PFSK-1 (cell line): ENCODE measurements around the gene KCNQ1OT1.

Experiments
- FOXP2 ChIP-seq: optimal IDR thresholded peaks from 2 replicates; pipeline ENCODE3; 2011; ENCODE audit warnings: borderline replicate concordance, control low read depth, inconsistent platforms; ENCODE audit not compliant: insufficient read depth; ENCODE audit errors: extremely low read length, extremely low read depth
- POLR2AphosphoS5 ChIP-seq: IDR thresholded peaks from 2 replicates; pipeline ENCODE4 v1.6.1; 2012; ENCODE audit warnings: low read depth, mild to moderate bottlenecking, control low read depth, low read length, moderate library complexity
- SIN3A ChIP-seq: IDR thresholded peaks from 2 replicates; pipeline ENCODE4 v1.6.1; 2012; ENCODE audit warnings: mild to moderate bottlenecking, low read length, moderate library complexity, borderline replicate concordance; ENCODE audit not compliant: insufficient read depth
- TAF1 ChIP-seq: IDR thresholded peaks from 2 replicates; pipeline ENCODE4 v1.6.1; 2012; ENCODE audit warnings: low read length, control low read depth, borderline replicate concordance; ENCODE audit not compliant: insufficient read depth
- TF ChIP-seq, protein P1 (sequence below), 2 experiments: IDR thresholded peaks; 2 replicates each; pipeline versions ENCODE4 v1.6.1 to v1.8.0; 2011 to 2012; ENCODE audit warnings: low read depth in 2 of 2, low read length in 2 of 2, control low read depth in 1 of 2, inconsistent platforms in 1 of 2, mild to moderate bottlenecking in 1 of 2, moderate library complexity in 1 of 2; ENCODE audit not compliant: insufficient read depth in 1 of 2

Gene KCNQ1OT1

GRCh38 chr11:2737226-2737590 lies 37.4 kb upstream of the KCNQ1OT1 start:
- TF ChIP-seq SIN3A, result no peak
- TF ChIP-seq FOXP2, result no peak
- TF ChIP-seq, protein P1, sequence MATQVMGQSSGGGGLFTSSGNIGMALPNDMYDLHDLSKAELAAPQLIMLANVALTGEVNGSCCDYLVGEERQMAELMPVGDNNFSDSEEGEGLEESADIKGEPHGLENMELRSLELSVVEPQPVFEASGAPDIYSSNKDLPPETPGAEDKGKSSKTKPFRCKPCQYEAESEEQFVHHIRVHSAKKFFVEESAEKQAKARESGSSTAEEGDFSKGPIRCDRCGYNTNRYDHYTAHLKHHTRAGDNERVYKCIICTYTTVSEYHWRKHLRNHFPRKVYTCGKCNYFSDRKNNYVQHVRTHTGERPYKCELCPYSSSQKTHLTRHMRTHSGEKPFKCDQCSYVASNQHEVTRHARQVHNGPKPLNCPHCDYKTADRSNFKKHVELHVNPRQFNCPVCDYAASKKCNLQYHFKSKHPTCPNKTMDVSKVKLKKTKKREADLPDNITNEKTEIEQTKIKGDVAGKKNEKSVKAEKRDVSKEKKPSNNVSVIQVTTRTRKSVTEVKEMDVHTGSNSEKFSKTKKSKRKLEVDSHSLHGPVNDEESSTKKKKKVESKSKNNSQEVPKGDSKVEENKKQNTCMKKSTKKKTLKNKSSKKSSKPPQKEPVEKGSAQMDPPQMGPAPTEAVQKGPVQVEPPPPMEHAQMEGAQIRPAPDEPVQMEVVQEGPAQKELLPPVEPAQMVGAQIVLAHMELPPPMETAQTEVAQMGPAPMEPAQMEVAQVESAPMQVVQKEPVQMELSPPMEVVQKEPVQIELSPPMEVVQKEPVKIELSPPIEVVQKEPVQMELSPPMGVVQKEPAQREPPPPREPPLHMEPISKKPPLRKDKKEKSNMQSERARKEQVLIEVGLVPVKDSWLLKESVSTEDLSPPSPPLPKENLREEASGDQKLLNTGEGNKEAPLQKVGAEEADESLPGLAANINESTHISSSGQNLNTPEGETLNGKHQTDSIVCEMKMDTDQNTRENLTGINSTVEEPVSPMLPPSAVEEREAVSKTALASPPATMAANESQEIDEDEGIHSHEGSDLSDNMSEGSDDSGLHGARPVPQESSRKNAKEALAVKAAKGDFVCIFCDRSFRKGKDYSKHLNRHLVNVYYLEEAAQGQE (IDR thresholded peaks at IDR 0.05; ENCODE audit: insufficient read depth in 1 of 2, low read depth in 2 of 2, low read length in 2 of 2), result no peak
- no peak for TF ChIP-seq POLR2AphosphoS5
- no peak for TF ChIP-seq TAF1

DNA sequence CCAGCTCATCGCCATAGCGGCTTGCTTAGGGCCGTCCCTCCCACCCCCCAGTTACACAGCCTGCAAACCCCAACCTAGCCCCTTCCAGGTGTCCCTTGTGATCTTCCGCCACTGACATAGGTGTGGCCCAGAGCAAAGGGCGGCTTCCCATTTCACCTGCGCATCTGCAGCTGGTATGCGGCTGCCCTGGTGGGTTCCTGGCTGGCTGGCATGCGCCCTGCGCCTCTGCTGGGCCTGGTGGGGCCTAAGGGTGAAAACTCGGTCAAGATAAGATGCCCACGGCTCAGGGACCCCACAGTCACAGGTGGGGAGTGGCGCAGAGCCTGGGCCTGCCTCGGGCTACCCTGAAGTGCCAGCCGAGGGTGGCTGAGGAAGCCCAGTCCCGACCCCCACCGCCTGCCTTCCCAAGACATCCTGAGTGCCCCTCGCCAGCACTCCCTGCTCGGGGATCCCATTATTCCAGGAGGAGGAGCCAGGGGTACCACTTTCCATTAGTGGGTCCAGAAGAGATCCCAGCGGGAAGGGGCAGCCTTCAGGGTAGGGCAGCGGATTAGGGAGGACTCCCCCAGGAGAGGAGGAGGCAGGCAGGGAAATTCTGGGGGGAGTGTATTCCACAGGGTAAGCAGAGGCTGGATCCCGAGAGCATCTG lies 36.9 kb upstream of the KCNQ1OT1 start:
- TF ChIP-seq FOXP2 (no peak), TAF1 (no peak), SIN3A (no peak), POLR2AphosphoS5 (no peak)
- TF ChIP-seq, protein P1 (IDR thresholded peaks at IDR 0.05; ENCODE audit: insufficient read depth in 1 of 2, low read depth in 2 of 2, low read length in 2 of 2), result no peak

DNA sequence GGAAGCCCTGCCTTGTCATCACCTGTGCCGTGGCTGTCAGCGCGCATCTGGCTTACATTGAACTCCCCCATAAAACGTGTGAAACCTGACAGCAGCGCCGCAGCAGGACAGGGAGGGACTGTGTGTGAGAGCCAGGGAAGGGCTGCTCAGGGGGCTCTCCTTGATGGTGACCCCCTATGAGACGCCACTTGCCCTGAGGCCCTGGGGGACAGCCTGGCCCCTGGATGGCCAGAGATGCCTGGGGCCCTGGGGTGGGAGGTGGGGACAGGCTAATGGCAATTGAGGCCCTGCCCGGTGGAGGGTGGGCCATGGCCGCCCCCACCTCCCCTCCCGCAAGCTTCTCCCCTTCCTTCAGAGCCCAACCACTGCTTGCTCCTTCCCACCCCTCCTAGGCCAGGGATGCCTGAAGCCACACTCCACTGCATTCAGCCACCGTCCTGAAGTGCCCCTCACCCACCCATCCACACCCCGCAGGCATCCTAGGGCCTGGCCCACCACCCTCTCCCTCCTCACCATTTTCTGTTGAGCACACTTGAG lies 35.3 kb upstream of the KCNQ1OT1 start:
- TF ChIP-seq FOXP2 (no peak), POLR2AphosphoS5 (no peak), TAF1 (no peak), SIN3A (no peak)
- TF ChIP-seq, protein P1 (IDR thresholded peaks at IDR 0.05; ENCODE audit: insufficient read depth in 1 of 2, low read depth in 2 of 2, low read length in 2 of 2), result no peak

- no peak for TF ChIP-seq SIN3A
- TF ChIP-seq POLR2AphosphoS5, result no peak
- TF ChIP-seq FOXP2, result no peak
Observed at GRCh38 chr11:2734181-2735052, 34.6 kb upstream of the KCNQ1OT1 start.

DNA sequence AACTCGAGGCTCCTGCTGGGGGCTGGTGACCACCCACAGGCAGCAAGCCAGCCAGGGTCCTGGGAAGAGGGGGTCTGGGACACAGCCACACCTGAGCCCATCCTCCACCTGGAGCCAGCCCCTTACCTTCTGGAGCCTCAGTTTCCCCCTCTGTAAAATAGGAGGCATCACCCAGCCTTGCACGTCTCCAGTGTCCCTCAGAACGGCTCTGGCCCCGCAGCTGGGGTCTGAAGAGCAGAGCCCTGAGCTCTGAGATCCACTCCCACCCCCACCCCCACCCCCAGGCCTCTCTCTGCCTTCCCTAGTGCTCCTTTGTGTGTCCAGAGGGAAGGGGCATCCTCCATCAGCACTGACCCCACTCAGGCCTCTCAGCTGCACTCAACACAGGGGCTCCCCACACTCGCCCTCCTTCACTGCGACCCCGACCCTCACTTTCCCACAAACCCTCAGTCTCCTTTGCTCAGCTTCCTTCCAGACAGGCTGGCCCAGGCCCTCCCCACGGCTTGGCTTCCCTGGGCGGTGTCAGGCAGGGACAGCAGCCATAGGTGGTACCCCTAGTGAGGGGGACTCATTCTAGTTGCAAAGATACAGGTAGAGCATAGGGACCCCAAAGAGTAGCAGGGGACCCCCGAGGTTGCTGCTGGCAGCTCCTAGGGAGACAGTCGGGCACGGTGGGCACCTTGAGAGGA lies 33.3 kb upstream of the KCNQ1OT1 start:
- TF ChIP-seq TAF1, result no peak
- no peak for TF ChIP-seq POLR2AphosphoS5
- TF ChIP-seq SIN3A, result no peak
- TF ChIP-seq, protein P1 (IDR thresholded peaks at IDR 0.05; ENCODE audit: insufficient read depth in 1 of 2, low read depth in 2 of 2, low read length in 2 of 2), result no peak
- no peak for TF ChIP-seq FOXP2
